HG03520 (cell line): Measurements from ENCODE around the gene KARS1.

Experiments
- ATAC-seq: cut with Tn5 transposase; IDR thresholded peaks from one replicate; pipeline ENCODE4 v1.9.1; 2021; ENCODE audit warnings: mild to moderate bottlenecking, moderate library complexity; ENCODE audit not compliant: unreplicated experiment

Gene KARS1

GRCh38 chr16:75588716-75589115, 58.7 kb downstream of the KARS1 start:
- no peak for ATAC-seq

DNA sequence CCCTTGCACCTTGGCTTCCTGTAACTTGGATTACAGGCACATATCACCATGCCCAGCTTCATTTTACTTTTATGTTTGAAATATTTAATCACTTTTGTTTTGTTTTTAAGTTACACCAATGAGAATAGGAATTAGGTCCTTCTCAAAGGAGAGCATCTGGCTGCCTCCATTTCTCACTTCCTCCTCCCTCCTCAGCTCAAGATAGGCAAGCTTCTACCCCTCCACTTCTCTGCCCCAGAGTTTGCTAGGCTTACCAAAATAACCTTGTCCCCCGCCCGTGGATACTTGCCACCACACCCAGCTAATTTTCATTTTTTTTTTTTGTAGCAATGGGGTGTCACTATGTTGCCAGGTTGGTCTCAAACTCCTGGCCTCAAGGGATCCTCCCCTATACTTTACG, 63.4 kb downstream of the KARS1 start:
- peak; percentile 69 for ATAC-seq

DNA sequence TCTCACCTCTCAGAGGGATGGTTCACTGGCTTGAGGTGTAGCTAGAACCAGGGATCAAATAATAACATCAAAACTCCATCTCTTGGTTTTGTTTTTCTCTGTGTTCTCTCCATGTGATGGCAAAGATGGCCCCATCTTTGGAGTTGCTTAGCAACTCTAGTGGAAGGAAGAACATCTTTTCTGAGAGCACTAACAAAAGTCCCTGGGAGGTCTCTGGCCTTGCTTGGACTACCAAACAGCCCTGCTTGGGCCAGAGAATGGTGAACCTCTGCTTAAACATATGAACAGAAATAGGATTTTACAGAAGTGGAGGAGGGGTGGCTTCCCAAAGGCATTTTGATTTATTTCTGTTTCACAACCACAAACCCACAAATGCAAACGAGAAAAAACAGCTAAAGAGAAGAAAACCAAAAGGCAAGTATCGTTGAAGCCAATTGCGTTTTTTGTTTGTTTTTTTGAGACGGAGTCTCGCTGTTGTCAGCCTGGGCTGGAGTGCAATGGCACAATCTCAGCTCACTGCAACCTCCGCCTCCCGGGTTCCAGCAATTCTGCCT, 68.1 kb downstream of the KARS1 start:
- ATAC-seq: peak; percentile 39

DNA sequence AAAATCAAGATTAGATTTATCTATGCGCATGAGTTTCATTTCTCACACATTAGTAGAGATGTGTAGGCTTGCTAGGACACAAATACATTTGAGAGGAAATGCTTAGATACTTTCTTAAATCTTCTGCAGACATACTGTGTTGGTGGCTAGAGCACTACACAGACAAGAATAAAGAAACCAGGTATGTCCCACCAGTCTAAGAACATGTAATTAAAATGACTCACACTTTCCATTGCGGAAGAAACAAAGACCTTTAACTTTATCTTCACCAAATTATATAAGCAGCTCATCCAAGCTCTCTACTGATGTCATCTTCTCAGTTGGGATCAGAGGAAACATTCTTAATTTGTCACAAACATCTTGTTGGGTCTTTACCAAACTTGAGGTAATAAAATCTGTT, 68.7 kb downstream of the KARS1 start:
- ATAC-seq: no peak

- ATAC-seq: no peak
Measured at GRCh38 chr16:75578212-75578611, 69.3 kb downstream of the KARS1 start.
